Calu3 (cell line): Measurements from ENCODE around the gene ZFP62. TPM values are rescaled to one million over a fixed set of nuclear protein-coding genes. Genes with fewer than 3 reads are reported as not detected.
"Not testable (repeated sequence)": the region's sequence is repeated elsewhere in the genome, so short reads cannot be mapped to it uniquely, and the experiment has no call there.

Experiments
- BruUV-seq: library from RNA; stranded (reverse); fragments of 400-500 nt; replicated peaks from 2 replicates; lab custom pipeline; 2021; lab: Mats Ljungman, UMichigan
- CTCF ChIA-PET: fragments of 300-600 bp; sonication (Branson Sonifier 250); formaldehyde crosslinking; loops from one replicate; lab custom pipeline; 2022; ENCODE audit warnings: antibody characterized with exemption; lab: Charles Lee
- DNase-seq: peaks from one replicate; pipeline ENCODE4 v3.0.0; 2022
- H3K27ac Mint-ChIP-seq: one replicate; pipeline ENCODE4 v1.8.0; 2022; ENCODE audit warnings: mixed read lengths; ENCODE audit not compliant: unreplicated experiment
- H3K27me3 Mint-ChIP-seq: one replicate; pipeline ENCODE4 v1.8.0; 2022; ENCODE audit warnings: mixed read lengths; ENCODE audit not compliant: unreplicated experiment
- H3K36me3 Mint-ChIP-seq: one replicate; pipeline ENCODE4 v1.8.0; 2022; ENCODE audit warnings: mild to moderate bottlenecking, moderate library complexity, mixed read lengths; ENCODE audit not compliant: insufficient read depth, unreplicated experiment
- H3K4me1 Mint-ChIP-seq: one replicate; pipeline ENCODE4 v1.8.0; 2022; ENCODE audit warnings: mild to moderate bottlenecking, low read depth, mixed read lengths; ENCODE audit not compliant: unreplicated experiment
- H3K4me3 Mint-ChIP-seq: one replicate; pipeline ENCODE4 v1.8.0; 2022; ENCODE audit warnings: mild to moderate bottlenecking, low read depth, moderate library complexity, mixed read lengths; ENCODE audit not compliant: unreplicated experiment
- H3K9me3 Mint-ChIP-seq: one replicate; pipeline ENCODE4 v1.8.0; 2022; ENCODE audit warnings: low read depth, mixed read lengths; ENCODE audit not compliant: unreplicated experiment
- intact Hi-C: fragments of 100-400 bp; cut with micrococcal nuclease; formaldehyde crosslinking; loops from one replicate; pipeline ENCODE4 v1.10.0; 2022; ENCODE audit not compliant: unreplicated experiment
- total RNA-seq: library from RNA; stranded (reverse); gene quantifications from 2 replicates; pipeline ENCODE4 v1.2.3, GENCODE V29; 2022
- TF ChIP-seq, protein P1 (sequence below): fragments of 200-600 bp; IDR thresholded peaks from one replicate; pipeline ENCODE4 v1.8.0; 2022; ENCODE audit warnings: antibody characterized with exemption; ENCODE audit not compliant: unreplicated experiment

ZFP62 gene
- total RNA-seq, 1 experiment from 2014 or later, result 46.4 TPM

DNA sequence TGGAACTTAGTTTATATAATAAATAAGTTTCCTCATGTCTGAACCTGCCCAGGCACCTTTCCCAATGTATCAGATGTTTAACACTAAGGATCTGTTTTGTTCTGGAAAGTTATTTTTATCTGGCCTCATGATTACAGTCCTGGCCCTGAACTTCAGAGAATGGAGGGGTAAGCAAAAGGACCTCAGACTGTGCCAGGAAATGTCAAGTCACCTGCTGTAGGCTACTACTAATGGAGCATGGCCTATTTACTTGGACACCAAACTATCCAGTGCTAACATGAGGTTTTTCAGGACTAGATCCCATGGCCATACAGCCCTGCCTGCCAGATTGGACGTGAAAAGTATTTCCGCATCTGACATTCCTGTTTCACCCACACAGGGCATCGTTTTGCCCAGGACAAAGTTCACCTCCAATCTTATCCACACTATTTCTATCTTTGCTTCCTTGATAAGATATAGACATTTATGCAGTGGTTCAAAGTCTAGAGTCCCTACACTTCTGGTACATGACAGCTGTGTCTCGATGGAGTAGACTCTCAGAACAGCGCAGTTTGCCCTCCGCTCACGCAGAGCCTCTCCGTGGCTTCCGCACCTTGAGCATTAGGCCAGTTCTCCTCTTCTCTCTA is 37.7 kb upstream of the ZFP62 start, which contains the start of gene BTNL8:
TSS of gene BTNL8 (plus strand) at position 539 of the 626 bp plus-strand sequence. CDS start 152 bp downstream, outside the sequence.
- CTCF ChIA-PET, result no interaction called here
- H3K36me3 Mint-ChIP-seq, result no peaks in the 10 kb centered on the region
- intact Hi-C loops, result no loop called here
- peaks cover 3% of the 10 kb centered on the region for H3K9me3 Mint-ChIP-seq
- DNase-seq, result no peak
- H3K27me3 Mint-ChIP-seq, result peaks cover 7% of the 10 kb centered on the region
- no TSS peak for BruUV-seq
- H3K4me3 Mint-ChIP-seq, result no peak within 1 kb of the TSS
- no peak within 1 kb of the TSS for H3K27ac Mint-ChIP-seq
- TF ChIP-seq, protein P1, sequence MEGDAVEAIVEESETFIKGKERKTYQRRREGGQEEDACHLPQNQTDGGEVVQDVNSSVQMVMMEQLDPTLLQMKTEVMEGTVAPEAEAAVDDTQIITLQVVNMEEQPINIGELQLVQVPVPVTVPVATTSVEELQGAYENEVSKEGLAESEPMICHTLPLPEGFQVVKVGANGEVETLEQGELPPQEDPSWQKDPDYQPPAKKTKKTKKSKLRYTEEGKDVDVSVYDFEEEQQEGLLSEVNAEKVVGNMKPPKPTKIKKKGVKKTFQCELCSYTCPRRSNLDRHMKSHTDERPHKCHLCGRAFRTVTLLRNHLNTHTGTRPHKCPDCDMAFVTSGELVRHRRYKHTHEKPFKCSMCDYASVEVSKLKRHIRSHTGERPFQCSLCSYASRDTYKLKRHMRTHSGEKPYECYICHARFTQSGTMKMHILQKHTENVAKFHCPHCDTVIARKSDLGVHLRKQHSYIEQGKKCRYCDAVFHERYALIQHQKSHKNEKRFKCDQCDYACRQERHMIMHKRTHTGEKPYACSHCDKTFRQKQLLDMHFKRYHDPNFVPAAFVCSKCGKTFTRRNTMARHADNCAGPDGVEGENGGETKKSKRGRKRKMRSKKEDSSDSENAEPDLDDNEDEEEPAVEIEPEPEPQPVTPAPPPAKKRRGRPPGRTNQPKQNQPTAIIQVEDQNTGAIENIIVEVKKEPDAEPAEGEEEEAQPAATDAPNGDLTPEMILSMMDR, result no peak
- H3K4me1 Mint-ChIP-seq, result peaks cover 10% of the 10 kb centered on the region

DNA sequence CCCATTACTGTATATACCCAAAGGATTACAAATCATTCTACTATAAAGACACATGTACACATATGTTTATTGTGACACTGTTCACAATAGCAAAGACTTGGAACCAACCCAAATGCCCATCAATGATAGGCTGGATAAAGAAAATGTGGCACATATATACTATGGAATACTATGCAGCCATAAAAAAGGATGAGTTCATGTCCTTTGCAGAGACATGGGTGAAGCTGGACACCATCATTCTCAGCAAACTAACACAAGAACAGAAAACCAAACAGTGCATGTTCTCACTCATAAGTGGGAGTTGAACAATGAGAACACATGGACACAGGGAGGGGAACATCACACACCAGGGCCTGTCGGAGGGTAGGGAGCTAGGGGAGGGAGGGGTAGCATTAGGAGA is 34.3 kb upstream of the ZFP62 start:
- H3K4me1 Mint-ChIP-seq, DNase-seq, H3K4me3 Mint-ChIP-seq, H3K27ac Mint-ChIP-seq, CTCF ChIA-PET, BruUV-seq, intact Hi-C loops, H3K9me3 Mint-ChIP-seq, H3K36me3 Mint-ChIP-seq: not testable (repeated sequence)
- H3K27me3 Mint-ChIP-seq, result peaks cover 41% of the 10 kb centered on the region

DNA sequence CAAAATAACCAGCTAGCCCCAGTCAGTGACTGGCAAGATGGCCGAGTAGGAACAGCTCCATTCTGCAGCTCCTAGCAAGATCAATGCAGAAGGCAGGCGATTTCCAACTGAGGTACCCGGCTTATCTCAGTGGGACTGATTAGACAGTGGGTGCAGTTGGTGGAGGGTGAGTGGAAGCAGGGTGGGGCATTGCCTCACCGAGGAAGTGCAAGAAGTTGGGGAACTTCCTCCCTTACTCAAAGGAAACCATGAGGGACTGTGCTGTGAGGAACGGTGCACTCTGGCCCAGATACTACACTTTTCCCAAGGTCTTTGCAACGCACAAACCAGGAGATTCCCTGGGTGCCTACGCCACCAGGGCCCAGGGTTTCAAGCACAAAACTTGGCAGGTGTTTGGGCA is 28.3 kb upstream of the ZFP62 start:
- TF ChIP-seq, protein P1, result no peak
- H3K4me3 Mint-ChIP-seq, result no peak overlapping the region
- intact Hi-C loops, result no loop called here
- H3K9me3 Mint-ChIP-seq, result peaks cover 7% of the 10 kb centered on the region
- CTCF ChIA-PET, result no interaction called here
- peaks cover 7% of the 10 kb centered on the region for H3K4me1 Mint-ChIP-seq
- no peak for DNase-seq
- H3K27ac Mint-ChIP-seq, result no peak overlapping the region
- peaks cover 42% of the 10 kb centered on the region for H3K27me3 Mint-ChIP-seq
- H3K36me3 Mint-ChIP-seq, result no peaks in the 10 kb centered on the region
- no TSS peak for BruUV-seq

DNA sequence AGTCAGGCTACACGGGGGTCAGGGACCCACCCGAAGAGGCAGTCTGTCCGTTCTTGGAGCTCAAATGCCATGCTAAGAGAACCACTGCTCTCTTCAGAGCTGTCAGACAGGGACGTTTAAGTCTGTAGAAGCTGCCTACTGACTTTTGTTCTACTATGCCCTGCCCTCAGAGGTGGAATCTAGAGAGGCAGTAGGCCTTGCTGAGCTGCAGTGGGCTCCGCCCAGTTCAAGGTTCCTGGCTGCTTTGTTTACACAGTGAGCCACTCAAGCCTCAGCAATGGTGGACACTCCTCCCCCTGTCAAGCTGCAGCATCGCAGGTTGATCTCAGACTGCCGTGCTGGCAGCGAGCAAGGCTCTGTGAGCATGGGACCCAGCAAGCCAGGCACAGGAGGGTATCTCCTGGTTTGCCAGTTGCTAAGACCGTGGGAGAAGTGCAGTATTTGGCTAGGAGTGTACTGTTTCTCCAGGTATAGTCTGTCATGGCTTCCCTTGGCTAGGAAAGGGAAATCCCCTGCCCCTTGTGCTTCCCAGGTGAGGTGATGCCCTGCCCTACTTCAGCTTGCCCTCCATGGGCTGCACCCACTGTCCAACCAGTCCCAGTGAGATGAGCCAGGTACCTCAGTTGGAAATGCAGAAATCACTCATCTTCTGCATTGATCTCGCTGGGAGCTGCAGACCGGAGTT is 24.9 kb upstream of the ZFP62 start:
- H3K27me3 Mint-ChIP-seq, H3K27ac Mint-ChIP-seq, BruUV-seq, intact Hi-C loops, H3K4me1 Mint-ChIP-seq, H3K36me3 Mint-ChIP-seq, H3K9me3 Mint-ChIP-seq: not testable (repeated sequence)
- peak overlapping the region; percentile 17 for H3K4me3 Mint-ChIP-seq
- DNase-seq, result peak; percentile 81
- CTCF ChIA-PET, result interaction anchor here (1.1 kb wide), 1 partner anchor 150 kb away, joined by 3 read pairs; no protein-coding TSS in a partner anchor

DNA sequence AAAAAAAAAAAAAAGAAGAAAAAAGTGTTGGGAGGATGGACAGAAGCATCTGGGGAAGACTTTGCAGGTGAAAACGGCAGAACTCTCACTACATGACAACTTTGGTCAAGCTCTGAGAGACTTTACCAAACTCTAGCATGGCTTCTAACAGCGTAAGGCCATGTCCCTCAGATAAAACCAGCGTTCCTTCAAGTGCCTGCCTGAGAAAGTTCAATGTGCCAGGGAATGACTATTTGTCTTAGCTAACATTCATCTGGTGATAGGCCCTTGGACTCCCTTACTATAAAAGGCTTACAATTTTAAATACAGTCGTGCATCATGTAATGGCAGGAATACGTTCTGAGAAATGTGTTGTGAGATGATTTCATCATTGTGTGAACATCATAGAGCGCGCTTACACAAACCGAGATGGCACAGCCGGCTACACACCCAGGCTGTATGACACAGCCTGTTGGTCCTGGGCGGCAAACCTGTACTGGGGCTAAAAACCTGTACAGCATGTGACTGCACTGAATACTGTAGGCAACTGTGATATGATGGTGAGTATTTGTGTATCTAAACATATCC is 14.9 kb upstream of the ZFP62 start:
- intact Hi-C loops, result no loop called here
- BruUV-seq, result no TSS peak
- no peak for DNase-seq
- no peak overlapping the region for H3K4me3 Mint-ChIP-seq
- no peaks in the 10 kb centered on the region for H3K4me1 Mint-ChIP-seq
- no peaks in the 10 kb centered on the region for H3K27me3 Mint-ChIP-seq
- CTCF ChIA-PET, result no interaction called here
- no peak overlapping the region for H3K27ac Mint-ChIP-seq
- no peaks in the 10 kb centered on the region for H3K9me3 Mint-ChIP-seq
- TF ChIP-seq, protein P1, result no peak
- H3K36me3 Mint-ChIP-seq, result no peaks in the 10 kb centered on the region
